NCI-H2171 (cell line): ENCODE results near the gene TXNRD1.
"Not testable (repeated sequence)": the region's sequence is repeated elsewhere in the genome, so short reads cannot be mapped to it uniquely, and the experiment has no call there.

Experiments used
- DNase-seq: peaks from one replicate; lab custom pipeline; 2025; lab: John Stamatoyannopoulos, UW

TXNRD1 gene

GRCh38 chr12:104215638-104216297 lies at the start of gene TXNRD1:
TXNRD1 (plus strand) TSS chr12:104215779; CDS start chr12:104215803, 24 bp downstream.
- no peak for DNase-seq

GRCh38 chr12:104165801-104166200 lies 49.8 kb upstream of the TXNRD1 start:
- no peak for DNase-seq

- no peak for DNase-seq
Observed at GRCh38 chr12:104166465-104166864, 49.1 kb upstream of the TXNRD1 start.

GRCh38 chr12:104167519-104168458 lies 47.8 kb upstream of the TXNRD1 start:
- no peak for DNase-seq

DNA sequence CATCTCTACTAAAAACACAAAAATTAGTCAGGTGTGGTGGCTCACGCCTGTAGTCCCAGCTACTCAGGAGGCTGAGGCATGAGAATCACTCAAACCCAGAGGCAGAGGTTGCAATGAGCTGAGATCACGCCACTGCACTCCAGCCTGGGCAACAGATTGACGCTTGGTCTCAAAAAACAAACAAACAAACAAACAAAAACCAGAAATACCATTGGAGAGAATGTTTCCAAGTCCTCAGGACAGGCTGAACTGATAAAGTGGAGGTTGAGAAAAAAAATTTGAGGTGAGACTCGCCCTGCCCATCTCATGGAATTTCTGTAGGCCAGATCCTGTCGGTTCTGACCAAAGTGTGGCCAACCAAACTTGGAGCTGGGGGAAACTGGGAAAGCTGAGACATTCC lies 47.0 kb upstream of the TXNRD1 start:
- DNase-seq, result no peak

- DNase-seq, result no peak
Observed at GRCh38 chr12:104171785-104172569, 43.6 kb upstream of the TXNRD1 start.

- no peak for DNase-seq
Observed at GRCh38 chr12:104172570-104172947, 43.0 kb upstream of the TXNRD1 start.

- not testable (repeated sequence) for DNase-seq
Observed at GRCh38 chr12:104173804-104174203, 41.8 kb upstream of the TXNRD1 start.

- no peak for DNase-seq
Observed at GRCh38 chr12:104175726-104176247, 39.8 kb upstream of the TXNRD1 start.

DNA sequence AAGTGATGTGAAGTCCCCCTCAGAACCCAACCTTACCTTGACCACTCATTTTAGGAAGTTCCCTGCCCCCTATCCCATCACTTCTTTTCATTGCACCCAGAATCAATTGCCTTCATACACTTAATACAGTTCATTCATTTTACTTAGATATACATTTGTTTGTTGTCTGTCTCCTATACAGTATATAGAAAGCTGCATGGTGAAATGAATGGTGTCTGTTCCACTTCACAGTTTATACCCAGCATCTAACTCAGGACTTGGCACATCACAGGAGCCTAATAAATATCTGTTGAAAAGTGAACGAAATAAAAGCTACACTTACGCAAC lies 38.3 kb upstream of the TXNRD1 start:
- no peak for DNase-seq

DNA sequence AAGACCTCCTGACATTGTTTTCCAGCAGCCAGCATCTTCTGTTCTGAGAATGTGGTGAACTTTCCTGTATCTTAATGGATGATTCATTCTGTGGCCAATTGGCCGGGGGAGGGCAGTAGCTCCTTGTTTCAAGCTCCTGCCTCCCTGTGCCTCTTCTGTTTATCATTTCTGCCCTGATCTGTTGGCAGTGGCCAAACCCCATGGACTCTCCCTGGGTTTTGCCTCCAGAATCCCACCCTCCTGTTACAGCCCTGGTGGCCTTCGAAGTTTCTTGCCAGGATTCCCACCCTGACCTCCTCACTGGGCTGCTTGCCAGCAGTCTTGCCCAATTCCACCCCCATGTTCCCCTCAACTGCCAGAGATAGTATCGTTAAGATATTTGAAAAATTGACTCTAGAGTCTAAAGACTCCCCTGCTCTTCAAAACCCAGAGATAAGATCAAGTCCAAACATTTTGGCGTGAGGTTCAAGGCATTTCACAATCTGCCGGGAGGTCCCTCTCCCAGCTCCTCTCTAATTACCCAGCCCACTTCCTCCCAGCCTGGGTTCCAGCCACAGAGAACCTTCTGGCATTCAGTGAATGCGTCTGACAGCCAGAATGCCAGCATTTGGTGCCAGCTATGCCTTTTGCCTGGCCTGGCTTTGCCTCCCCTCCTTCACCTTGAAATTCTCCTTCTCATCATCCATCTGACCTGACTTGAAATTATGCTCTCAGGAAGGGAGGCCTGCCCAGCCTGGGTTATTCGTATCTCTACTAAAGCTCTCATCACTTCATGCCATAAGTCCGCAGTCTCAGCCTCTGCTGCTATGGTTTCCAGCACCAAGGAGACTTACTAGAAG lies 37.7 kb upstream of the TXNRD1 start:
- DNase-seq, result no peak

GRCh38 chr12:104180374-104180773 lies 35.2 kb upstream of the TXNRD1 start:
- no peak for DNase-seq

DNA sequence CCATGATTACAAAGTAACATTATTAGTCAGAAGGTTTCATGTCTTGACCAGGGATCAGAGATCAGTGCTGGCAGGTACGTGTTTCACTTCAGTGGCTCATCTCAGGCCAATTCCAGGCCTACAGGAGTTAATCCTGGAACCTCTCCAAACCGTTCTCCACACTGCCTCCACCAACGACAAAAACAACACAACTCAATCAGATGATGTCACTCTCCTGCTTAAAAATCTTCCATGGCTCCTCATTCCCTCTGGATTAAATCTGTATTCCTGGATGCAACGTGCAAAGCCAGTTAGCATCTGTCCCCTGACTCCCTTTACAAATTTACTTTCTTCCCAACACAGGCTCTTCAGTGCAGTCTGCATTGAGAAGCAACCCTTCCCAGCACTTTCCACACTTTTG lies 34.3 kb upstream of the TXNRD1 start:
- no peak for DNase-seq

DNA sequence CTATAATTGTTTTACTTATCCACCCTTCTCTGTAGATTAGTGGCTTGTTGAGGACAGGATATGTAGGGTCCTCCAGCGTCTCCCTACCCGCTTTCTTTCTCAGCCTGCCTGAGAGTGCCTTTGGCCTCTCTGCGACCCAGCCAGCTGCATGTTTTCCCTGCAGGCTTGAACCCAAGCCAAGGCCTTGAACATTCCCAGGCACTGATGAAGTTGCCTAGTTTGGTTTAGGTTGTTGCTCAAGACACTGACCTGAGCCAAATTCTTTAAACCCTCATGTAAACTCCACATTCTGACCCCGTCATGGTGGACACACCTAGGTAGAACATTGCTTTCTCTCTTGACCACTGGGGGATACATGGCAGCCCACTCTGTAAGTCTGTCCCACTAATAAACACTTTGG lies 33.4 kb upstream of the TXNRD1 start:
- no peak for DNase-seq

- DNase-seq, result no peak
Observed at GRCh38 chr12:104182621-104183378, 32.8 kb upstream of the TXNRD1 start.

GRCh38 chr12:104183443-104183842 lies 32.1 kb upstream of the TXNRD1 start:
- no peak for DNase-seq

DNA sequence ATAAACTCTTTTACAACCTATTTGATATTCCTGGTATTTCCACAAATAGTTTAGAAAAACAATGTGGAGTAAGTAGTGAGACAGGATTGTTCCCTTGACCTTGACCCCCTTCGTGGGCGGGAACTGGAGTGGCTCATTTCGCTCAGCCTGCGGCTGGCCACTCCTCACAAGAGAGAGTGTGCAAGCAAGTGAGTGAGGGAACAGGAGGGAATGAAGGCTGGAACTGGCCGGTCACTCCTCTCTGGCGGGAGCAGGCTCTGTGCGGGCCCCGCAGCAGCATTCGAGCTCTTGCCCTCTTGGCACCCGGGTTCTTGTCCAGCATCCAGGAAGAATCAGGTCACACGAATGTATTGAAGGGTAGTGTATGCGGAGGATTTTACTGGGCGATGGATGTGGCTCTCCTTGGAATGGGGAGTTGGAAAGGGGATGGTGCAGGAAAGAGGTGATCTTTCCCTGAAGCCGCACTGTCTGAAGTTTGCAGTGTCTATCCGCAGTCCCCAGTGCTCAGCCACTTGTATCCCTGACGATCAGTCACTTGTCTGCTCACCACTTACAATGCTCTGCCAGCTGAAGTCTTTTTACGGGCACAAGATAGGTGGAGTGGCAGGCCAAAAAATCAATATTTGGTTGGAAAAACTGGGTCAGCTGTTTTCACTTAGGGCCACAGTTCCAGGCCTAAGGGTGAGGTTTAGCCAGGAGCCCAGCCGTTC lies 28.0 kb upstream of the TXNRD1 start:
- no peak for DNase-seq

GRCh38 chr12:104188534-104188933 lies 27.0 kb upstream of the TXNRD1 start:
- no peak for DNase-seq

GRCh38 chr12:104189915-104190555 lies 25.5 kb upstream of the TXNRD1 start:
- no peak for DNase-seq
